NCI-H82 treated with DMSO at 0.1 percent for 48 hours (cell line): Measurements from ENCODE around the gene CREBBP.

Experiments
- DNase-seq: peaks from one replicate; lab custom pipeline; 2025; ENCODE audit not compliant: unreplicated experiment; lab: John Stamatoyannopoulos, UW

The CREBBP gene

DNA sequence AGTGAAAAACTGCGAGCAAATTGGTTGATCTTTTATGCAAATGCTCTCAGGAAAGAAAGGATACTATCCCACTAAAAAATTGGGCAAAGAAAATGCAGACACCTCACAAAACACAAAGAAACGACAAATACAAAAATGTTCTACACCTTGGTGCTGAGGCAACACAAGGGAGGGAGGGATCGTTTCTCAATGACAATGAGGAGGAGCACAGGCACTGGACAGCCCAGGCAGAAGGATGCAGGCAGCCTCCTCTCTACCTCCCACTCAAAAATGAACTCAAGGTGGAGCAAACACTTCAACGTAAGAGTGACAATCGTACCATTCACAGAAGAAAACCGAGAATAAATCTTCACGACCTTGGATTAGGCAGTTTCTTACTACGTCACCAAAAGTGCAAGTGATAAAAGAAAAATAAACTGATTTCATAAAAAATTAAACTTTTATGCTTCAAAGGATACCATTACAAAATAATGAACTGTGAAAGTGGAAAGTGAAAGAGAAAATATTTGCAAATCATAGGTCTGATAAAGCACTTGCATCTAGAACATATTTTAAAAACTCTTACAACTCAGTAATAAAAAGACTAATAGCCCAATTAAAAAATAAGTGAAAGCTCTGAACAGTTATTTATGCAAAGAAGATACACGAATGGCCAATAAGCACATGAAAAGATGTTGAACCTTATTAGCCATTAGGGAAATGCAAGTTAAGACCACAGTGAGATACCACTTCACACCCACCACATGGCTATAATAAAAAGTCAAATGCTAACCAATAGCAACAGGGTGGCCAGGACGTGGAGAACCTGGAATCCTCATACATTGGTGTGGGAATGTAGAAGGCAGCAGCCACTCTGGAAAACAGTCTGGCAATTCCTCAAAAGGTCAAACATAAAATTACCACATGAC lies 82.4 kb downstream of the CREBBP start:
- no peak for DNase-seq

DNA sequence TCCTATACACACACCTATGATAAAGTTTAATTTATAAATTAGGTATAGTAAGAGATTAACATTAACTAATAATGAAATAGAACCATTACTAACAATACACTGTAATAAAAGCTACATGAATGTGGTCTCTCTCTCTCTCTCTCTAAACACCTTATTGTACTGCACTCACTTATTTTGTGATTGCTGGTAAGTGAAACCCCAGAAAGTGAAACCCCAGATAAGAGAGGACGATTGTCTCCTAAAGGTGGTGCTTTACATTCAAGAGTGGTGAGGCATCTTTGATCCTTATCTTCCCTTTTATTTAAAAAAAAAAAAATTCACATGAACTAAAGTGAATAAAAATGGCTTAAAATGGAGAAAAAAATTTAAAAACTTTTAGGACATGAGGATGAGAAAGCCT lies 83.0 kb downstream of the CREBBP start:
- DNase-seq: no peak

DNA sequence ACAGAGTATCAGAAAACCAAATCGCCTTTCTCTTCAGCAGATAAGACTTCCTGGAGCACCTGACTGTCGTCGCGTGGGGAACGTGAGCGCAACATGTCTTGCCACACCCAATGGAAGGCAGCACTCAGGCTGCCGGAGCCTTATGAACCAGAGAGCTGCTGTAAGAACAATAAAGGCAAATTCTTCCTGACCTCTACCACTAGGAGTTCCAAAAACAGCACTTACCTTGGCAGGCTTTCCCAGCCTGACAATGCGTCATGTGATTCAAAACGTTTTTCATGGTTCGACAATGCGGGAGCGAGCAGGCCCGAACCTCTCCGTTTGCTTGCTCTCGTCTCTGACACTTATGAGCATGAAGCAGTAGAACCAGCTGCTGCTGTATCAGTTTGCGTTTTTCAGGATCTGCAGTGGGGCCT lies 87.3 kb downstream of the CREBBP start:
- DNase-seq: no peak

DNA sequence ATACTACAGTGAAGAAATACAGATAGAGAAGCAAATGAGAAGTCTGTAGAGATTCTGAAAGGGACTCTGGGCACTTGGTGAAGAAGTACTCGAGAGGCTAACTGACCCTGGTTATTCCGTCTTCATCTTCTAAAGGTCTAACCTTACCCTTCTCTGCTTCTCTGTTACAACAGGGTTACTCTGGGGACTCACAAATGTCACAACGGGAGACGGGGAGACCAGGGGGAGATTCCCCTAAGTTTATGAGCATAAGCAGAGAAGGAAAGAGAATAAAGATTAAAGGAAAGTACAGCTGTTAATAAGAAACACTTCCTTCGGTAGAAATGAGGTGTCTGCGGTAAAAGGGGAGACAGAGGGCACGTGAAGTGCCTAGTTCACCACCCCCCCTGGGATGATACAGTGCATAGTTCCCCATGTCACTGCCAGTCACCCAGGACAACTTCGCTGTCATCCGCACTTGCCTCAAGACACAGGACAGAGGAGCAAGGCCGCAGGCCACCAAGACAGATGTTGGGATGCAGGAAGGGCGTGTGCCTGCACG lies 88.0 kb downstream of the CREBBP start:
- DNase-seq: no peak

DNA sequence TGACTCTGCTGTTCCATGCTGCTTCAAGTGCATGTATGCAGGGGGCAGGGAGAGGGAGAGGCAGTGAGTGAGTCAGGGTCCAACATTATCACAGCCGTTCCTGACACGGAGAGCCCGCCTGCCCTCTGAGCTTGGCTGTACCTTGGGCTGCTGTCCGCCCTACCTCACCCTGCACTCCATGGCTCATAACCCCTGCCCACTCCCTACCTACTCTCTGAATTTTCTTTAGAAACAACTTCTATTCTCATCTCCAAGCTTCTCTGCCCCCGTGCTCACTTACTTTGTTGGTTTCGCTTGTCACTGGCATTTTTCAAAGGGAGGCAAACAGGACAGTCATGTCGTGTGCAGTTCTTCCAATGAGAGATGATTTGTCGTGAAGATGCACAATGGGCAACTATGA lies 88.8 kb downstream of the CREBBP start:
- DNase-seq: no peak

DNA sequence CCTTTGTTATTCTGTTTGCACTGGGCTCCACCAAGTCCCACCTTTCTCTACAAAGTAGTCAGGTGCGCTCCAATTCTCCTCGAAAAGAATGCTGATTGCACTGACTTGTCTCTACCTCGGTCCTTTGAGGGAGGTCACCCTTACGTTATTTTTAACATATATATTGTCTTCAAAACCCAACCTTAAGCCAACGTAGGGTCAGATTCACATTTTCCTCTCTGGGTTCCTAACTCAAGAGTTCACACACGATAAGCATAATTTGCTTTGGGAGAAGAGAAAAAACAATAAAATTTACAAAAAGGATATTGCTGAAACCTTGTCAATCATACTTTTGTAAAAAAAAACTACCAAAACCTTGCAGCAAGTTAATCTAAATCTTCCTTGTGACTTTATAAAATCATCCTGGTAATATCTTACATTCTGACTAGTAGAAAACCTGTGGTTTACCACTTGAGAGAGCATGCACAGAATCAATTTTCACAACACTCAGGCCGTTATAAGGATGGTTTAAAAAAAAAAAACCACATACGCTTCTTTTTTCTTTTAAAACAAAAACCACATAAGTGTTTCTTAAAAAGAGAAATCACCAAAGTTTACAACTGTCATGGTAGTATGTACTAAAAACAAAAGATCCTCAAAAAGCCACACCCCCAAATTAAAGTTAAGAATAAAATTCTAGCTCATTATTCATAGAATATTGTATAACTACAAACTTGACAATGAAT lies 91.0 kb downstream of the CREBBP start:
- DNase-seq: no peak

DNA sequence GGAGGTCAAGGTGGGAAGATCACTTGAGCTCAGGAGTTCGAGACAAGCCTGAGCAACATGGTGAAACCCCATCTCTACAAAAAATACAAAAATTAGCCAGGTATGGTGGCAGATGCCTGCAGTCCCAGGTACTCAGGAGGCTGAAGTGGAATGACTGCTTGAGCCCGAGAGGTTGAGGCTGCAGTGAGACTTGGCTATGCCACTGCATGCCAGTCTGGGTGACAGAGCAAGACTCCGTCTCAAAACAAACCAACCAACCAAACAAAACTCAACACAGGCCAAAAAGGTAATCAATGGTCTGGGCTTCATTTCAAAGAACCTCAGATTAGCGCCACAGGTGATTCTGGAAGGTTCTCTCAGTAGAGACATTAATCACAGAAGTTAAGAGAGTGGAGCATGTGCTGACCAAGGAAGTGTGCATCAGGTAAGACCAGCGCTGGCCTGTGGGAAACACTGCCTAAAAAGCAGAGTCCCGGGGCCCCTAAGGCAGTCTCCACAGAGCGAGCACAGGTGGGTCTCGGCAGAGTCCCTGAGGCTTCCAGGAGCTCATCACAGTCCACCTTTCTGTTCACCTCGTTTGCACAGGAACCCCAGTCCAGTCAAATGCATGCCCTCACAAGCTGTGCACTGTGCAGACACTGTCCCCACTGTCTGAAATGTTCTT lies 91.7 kb downstream of the CREBBP start:
- DNase-seq: no peak

DNA sequence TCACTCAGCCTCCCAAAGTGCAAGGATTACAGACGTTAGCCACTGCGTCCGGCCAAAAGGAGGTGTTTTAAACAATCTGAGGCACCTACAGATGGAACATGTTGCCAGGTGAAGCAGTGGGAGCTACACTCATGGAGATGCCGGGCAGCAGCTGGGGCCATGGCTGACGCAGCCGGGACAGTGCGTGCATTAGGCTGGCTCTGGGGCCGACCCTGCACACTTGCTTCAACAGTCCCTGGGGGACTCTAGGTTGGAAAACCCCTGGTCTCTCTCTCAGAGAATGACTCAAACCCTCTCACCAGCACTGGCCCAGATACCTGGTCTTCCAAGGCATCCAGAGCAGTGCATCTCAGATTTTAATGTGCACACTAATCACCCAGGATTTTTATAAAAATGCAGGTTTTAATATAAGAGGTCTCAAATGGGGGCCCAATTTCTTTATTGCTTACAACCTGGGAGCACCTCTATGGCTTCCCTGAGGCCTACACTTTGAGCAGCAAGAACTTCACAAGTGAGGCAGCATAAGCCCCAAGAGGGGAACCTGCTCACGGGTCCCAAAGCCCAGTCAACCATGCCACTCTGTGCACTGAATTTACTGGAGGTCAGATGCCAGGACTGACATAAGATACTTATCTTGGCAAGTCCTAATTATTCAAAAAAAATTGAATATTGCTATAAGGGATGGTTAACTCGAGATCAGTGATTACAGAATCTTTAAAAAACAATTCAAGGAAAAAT lies 92.4 kb downstream of the CREBBP start:
- DNase-seq: no peak

DNA sequence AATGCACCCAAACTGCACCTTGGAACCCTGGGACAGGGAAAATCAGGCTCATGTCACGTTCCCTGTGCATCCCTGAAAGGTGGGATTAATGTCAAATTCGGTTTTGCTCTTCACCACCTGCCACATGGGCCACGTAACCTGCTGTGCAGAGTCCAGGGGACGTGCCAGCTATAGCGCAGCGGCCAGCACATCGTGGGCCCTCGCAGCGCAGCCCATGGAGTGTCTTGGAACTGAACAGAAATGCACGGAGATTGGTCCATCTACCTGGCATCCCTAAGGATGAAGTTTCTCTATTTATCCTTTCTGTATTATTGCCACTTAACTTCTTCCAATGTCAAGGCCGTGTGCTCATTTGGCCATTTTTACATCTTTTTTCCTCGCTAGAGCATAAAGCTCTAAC lies 95.1 kb downstream of the CREBBP start:
- no peak for DNase-seq

DNA sequence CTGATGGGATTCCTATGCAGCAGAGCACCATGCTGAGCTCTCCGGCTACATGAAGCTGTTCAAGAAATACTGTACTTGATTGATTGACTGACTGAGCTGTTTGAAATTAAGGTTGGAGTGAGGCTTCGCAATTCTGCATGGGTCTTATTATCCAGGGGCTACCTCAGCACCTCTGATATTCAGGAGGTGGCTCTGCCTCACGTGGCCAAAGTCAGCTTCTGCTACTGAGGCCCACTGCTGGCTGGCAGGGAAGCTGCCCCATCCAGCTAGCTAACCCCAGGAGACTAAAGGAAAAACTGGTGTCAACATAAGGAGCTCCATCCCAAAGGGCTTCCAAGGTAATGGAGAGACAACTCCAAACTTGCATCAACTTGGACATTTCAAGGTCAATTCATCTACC lies 97.0 kb downstream of the CREBBP start:
- DNase-seq: no peak

DNA sequence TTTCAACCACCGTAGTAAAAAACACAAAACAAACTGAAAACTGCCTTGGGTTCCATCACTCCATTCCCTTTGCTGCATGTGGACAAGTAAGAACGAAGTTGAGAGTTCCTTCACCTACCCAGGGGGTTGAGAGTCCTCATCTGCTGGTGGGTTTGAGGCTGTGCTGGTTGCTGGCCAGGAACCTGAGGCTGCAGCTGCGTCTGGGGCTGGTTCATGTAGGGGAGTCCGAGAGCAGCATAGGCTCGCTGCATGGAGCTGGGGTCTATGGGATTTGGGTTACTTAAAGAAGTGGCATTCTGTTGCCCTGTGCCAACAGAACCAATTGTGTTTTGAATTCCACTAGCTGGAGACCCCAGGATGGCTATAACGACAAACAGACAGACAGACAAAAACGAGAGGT lies 97.9 kb downstream of the CREBBP start:
- no peak for DNase-seq

DNA sequence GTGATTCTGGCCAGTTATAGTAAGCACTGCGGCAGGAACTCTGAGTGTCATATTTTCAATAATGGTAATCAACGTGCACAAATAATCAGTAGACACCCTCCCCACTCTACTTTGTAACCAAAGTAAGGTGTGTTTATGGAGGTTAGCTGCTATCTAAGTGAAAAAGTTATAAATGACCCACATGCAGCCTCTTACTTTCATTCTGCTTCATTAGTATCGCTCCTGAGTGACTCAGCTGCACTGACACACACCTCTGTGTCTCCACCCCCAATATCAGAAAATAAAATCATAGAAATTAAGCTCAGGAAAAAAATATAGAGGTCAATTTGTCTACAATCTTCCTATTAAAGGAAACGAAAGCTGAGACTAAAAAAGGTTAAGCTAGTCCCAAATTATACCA lies 99.1 kb downstream of the CREBBP start:
- no peak for DNase-seq

DNA sequence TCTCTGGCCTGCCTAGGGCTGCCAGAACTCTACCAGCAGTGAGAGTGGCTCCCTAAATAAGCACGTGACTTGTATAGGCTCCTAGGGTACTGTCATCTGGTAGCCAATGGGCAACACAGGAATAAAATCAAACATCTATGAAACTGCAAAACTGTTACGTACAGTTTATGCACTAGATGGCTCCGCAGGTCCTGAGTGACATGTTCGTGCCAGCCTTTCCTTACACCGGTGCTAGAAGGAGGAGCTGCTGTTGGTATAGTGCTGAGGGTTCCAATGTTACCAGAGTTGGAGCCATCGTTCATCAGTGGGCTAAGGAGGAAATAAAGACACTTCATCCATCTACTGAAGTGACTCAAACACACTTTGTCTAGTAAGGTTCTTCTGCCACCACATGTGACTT lies 99.9 kb downstream of the CREBBP start:
- no peak for DNase-seq

DNA sequence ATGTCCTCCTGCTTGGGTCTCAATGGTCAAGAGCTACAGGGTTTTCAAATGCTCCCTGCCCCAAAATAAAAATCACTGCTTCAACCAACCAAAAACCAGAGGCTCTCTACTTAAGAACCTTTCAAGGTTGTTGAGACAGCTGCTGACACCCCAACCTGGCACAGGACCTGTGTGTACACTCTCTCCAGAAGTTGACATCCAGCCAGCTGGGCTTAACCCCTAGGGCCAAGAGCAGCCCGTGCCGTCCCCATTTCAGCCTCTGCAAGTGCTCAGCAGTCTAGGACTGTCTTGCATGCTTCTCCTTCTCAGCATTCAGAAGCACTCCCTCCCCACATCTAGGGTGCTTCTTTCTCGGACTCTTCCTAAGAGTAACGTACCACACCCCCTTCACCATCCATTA lies 104.2 kb downstream of the CREBBP start:
- no peak for DNase-seq

DNA sequence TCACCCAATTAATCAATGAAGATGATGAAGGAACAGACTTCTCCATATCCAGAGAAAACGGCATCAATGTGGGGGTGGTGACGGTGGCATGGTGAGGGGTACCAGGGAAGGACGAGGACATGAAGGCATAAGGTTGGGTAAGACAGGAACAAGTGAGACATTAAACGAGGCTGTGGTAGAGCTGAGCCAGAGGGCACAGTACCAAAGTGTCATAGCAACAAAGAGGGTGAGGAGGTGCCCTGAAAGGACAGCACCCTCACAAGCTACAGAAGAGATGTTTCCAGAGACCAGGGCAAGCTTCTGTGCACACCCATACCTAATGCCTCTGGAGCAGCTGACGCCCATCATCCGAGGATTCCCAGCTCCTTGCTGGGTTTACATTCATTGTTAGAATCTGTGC lies 105.7 kb downstream of the CREBBP start:
- DNase-seq: no peak

DNA sequence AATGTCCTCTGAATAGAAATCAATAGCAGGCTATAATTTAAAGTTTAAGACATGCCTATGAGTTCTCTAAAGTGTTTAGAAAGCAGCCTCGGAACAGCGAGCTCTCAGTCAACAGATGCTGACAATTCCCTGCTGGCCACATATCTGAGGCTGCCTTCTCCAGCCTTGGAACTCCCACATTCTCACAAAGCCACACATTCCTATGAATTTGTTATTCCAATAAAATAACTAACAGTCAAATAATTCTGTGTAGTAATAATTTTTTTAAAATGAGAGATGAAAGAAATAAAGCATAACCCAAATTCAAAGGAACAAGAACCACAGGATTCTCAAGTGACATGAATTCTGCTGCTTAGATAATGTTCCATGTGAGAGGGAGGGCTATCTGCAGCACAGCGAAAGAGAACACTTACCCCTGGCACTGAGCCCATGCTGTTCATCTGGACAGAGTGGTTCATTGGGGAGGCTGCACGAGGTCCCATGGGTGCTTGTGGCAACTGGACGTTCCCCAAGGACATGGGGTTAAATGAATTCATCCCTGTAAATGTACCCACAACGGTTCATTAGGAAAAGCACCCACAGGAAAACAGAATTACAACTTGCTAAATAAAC lies 106.3 kb downstream of the CREBBP start:
- DNase-seq: no peak

DNA sequence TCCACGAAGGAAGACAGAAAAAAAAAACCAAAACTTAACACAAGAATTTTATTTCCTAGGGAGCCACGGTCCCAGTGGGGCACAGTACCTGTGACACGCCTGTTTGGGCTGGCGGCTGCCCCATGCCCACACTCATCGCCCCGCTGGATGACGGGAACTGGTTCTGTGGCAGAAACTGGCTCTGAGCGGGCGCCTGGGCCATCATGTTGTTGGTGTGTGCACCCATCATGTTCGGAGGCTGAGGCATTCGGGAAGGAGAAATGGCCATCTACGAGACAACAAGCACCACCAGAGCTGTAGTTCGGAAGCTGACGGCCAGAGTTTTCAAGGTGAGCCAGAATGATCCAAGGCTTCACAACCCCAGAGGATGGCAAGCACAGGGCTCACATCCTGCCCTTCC lies 106.8 kb downstream of the CREBBP start:
- DNase-seq: no peak

DNA sequence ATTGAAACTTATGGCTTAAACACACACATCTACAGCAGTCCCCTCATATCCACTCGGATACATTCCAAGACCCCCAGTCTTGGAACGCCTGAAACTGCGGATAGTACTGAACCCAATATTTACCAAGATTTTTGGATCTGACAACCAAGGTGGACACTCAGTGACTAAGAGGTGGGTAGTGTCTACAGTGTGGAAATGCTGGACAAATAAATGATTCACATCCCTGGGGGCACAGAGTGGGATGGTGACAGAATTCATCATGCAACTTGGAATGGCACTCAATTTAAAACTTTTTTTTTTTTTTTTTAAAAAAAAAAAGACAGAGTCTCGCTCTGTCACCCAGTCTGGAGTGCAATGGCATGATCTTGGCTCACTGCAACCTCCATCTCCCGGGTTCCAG lies 109.0 kb downstream of the CREBBP start:
- no peak for DNase-seq

DNA sequence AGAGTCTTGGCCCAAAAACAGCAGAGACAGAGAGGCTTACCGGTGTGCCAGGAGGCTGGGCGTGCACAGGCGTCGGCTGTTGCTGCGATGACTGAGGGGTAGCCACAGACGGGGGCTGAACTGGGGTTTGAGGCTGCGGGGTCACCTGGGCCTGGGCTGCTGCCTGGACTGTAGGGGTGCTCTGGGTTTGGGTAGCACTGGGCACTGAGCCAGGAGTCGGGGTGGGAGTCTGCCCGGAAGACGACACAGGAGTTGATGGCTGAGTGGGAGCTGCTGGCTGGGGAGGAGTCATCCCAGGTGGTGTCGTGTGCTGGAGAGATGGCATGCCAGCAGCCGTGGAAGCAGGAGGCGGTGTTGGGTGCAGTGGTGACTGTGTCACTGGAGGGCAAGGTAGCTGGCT lies 110.0 kb downstream of the CREBBP start:
- DNase-seq: no peak

DNA sequence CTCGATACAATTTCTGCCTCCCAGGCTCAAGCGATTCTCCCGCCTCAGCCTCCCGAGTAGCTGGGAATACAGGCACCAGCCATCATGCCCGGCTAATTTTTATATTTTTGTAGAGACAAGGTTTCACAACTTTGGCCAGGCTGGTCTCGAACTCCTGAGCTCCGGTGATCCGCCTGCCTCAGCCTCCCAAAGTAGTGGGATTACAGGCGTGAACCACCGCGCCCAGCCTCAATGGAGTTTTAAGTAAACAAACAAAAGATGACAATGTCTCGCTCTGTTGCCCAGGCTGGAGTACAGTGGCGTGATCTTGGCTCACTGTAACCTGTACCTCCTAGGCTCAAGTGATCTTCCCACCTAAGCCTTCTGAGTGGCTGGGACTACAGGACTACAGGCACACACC lies 110.6 kb downstream of the CREBBP start:
- DNase-seq: no peak

DNA sequence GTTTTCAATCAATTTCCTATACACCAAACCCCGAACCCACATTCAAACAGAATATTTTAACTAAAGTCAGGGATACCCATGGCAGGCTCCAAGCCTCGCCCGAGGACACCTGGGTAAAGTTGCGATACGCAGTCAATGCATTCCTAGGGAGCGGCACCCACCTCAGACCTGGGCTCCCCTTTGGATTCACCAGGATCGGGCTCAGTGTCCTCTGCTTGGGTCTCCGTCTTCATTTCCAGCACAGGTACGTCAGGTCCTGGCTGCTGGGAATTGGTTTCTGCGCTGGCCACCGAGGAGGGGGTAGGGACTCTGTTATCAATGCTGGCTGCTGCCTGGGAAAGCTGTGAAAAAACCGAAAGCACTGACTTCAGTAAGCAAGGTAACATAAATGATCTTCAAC lies 111.5 kb downstream of the CREBBP start:
- DNase-seq: no peak
